NCI-H128 (cell line): ENCODE measurements around the gene RAB12.
"Not testable (repeated sequence)": the region's sequence is repeated elsewhere in the genome, so short reads cannot be mapped to it uniquely, and the experiment has no call there.

ENCODE experiments used
- DNase-seq: peaks from one replicate; lab custom pipeline; 2025; ENCODE audit not compliant: unreplicated experiment; lab: John Stamatoyannopoulos, UW

The RAB12 gene

DNA sequence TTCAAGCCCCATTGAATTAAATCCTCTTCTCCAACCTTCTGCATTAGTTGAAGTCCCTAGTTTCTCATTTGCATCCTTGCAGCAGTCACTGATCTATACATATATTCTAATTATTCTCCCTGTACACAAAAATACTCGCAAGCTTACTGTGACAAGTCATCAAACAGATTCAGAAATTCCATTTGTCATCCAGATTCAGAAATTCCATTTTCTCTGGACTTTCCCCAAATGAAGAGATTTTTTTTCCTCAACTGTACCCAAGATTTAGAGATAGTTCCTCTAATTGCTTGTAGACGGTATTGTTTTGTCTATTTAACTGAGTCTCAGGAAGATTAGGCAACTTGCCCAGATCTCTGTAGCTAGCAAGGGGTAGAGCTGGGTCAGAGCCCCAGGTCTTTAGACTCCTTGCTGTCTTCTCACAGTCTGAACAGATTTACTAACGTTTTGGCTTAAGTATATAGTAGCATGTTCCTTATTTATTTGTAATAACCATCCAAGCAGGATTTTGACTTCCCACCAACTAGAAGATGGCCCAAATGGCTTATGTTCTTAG lies 34.2 kb downstream of the RAB12 start:
- DNase-seq, result no peak

DNA sequence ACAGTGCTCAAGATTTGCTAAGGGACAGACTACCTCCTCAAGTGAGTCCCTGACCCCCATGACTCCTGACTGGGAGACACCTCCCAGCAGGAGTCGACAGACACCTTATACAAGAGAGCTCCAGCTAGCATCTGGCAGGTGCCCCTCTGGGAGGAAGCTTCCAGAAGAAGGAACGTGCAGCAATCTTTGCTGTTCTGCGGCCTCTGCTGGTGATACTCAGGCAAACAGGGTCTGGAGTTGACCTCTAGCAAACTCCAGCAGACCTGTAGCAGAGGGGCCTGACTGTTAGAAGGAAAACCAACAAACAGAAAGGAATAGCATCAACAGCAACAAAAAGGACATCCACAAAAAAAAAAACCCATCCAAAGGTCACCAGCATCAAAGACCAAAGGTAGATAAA lies 38.1 kb downstream of the RAB12 start:
- not testable (repeated sequence) for DNase-seq

DNA sequence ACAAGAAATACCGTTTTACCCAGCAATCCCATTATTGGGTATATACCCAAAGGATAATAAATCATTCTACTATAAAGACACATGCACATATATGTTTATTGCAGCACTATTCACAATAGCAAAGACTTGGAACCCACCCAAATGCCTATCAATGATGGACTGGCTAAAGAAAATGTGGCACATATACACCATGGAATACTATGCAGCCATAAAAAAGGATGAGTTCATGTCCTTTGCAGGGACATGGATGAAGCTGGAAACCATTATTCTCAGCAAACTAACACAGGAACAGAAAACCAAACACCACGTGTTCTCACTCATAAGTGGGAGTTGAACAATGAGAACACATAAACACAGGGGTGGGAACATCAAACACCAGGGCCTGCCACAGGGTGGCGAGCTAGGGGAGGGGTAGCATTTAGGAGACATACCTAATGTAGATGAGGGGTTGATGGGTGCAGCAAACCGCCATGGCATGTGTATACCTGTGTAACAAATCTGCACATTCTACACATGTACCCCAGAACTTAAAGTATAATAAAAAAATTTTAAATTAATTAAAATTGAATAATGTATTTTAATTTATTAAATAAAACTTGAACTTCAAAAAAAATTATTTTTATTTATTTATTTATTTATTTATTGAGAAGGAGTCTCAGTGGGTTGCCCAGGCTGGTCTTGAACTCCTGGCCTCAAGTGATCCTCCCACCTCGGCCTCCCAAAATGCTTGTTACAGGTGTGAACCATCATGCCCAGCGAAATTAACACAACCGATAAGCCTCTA lies 42.4 kb downstream of the RAB12 start:
- not testable (repeated sequence) for DNase-seq

DNA sequence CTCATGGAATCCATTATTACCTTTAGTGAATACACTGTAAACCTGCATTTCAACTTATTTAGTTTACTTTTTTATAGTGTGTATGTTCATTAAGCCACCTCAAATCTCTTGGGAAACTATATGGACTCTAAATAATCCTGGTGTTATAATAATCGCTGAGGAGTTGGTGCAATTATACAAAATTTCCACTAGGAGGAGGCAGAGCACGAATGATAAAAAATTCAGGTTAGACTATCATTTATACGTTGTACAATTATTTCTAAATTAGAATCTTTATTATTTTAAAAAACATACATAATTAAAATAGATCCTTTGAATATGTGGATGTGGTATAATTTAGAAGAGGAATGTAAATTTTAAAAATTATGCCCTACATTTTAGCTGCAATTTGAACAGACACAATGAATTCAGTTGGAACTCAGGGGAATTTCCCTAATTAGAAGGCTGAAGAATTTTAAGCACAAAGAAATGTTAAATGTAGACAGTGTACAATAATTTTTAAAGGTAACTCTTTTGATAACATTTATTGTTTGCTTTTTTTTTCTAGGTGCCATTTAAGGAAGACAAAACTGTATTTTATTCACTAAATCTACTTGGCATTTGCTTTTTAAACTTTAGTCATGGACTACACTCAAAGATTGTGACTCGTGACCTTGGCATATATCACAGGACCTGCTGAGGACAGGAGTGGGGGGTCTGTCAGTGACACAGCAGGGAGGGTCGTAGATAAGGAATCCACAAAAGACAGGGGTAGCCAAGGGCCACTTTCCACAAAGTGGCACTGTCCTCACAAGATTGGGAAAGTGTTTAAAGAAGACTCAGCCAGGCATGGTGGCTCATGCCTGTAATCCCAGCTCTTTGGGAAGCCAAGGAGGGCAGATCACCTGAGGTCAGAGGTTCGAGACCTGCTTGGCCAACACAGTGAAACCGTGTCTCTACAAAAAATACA lies 45.5 kb downstream of the RAB12 start:
- DNase-seq, result peak; percentile 37

DNA sequence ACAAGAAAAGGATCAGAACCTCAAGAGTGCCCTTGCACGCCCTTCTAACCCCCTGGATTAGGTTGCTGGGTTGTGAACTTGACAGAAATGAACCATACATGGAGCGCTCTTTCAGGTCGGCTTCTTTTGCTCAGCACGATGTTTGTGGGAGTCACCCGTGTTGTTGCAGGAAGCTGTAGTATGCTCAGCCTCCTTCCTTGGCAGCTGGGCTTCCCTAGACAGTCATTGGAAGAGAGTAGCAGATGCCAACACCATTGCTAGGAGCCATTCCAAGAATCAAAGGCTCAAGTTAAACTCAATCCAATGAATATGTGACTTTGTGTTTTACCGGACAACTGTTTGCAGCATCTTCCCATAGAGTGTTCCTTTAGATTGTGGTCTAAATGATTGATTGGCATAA lies 47.0 kb downstream of the RAB12 start:
- no peak for DNase-seq

DNA sequence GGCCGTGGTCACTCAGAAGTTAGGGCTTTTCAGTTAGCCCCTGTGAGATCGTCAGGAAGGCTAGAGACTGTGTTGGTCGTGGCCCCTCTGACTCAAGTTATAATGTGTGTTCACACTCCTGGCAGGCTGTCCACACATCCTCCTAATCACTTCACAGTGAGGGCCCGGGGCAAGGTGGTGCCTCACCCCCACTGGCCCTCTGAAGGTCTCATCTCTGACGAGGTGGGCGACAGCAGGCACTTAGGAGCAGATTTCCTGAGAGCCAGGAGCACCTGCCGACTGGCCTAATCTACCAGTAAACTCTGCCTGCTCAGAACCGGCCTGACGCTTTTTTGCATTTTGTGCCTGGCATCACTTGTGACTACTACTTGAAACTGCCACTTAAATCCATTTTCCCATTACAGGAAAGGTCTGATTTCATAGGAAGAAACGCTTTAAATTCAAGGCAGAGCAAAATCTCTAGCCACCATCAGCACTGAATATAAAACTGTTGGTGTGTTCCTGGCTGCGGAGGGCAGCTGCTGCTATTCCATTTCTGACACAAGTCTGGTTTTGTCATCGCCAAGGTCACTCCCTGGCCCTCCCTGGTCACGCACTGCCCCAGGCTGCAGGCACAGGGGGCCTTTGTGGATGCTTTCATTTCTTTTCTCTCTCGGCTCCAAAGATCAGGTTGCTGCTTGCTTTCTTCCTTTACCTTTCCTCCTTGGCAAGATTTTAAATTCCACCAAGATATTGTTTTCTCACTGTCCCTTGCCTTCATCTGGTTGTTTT lies 48.0 kb downstream of the RAB12 start:
- peak; percentile 45 for DNase-seq

DNA sequence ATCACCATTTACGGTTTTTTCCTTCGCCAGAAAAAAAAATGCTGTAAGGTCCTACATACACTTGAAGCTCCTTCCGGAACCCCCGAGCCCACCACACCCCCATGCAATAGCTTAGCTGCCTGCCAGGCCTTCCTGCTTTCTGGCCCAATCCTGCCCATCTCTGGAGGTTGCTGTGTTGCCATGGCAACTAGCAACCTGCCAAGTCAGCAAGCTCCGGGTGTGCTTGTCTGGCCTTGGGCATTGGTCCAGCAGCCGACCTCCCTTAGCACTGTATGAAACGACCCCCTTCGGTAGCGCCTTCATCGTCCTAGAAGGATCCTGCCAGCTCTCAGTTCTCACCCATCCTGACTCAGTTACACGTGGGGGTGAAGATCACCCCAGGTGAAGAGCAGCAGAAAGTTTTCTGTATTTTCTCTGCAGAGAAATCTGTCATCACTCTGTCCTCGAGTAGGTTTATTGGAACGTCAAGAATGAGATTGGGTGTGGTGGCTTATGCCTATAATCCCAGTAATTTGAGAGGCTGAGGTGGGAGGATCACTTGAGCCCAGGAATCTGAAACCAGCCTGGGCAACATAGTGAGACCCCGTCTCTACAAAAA lies 48.7 kb downstream of the RAB12 start:
- DNase-seq, result no peak

DNA sequence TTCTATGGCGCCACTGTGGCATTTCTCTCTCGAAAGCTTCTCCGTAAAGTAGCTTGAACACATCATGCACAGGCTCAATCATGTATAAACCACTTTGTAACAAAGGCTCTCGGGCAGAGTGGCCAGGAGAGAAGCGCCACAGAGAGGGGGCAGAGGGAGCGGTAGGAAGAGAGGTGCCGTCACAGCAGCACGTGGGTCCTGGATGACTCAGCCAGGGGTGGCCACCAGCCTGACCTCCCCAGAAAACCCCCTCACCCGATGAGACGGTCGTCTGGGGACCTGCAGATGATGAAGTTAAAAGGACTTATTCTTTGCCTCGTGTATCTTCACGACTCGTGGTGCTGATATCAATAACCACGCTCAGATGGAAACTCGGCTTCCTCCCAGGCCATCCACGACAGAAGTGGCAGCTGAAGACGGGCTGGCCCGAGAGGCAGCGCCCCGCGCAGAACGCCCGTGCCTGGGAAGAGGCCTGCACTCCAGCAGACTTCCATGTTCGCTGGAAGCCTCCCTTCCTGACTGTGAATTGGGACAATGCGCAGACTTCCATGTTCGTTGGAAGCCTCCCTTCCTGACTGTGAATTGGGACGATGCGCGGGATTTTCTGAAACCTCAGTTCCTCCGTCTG lies 49.7 kb downstream of the RAB12 start:
- DNase-seq, result no peak

DNA sequence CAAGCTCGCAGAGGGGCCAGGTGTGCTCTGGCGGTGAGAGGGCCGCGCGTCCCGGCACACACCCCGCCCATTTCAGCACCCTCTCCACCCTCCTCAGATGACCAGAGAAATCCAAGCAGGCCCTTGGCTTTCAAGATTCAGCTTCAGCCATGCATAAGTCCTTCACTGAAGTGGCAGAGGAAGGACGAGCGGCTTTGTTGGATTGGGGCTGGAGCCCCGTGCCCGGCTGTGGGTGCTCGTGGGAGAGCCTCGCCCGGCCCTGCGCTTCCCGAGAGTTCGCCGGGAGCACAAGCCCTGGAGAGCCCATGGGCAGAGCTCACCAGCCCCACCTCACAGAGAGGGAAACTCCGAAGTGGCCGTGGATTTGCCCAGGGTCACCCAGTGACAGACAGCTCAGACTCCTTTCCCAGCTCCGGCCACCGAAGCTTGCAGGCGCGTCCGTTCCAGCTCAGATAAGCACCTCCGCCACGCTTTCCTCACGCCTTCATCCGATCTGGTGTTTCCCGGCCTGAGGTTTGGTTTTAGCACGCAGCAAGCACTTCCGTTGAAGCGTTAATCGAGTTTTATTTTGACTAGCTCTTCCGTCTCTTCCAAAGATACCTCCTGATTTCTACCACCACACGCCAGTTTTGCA lies 50.5 kb downstream of the RAB12 start:
- peak; percentile 44 for DNase-seq

DNA sequence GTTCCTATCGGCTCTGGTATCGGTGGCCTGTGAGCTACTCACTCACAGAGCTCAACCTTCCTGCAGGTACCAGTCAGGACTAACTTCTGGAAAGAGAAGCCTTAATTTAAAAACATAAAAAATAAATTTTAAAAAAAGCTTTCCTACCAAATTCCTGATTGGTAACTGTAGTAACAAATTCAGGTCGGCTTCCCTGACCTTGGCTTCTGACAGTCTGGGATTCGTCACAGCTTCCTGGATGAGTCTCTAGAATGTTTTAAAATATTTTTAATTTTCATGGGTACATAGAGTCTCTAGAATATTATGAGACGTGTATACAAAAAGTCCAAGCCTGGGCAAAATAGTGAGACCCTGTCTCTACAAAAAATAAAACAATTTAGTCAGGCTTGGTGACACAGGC lies 51.1 kb downstream of the RAB12 start:
- no peak for DNase-seq

DNA sequence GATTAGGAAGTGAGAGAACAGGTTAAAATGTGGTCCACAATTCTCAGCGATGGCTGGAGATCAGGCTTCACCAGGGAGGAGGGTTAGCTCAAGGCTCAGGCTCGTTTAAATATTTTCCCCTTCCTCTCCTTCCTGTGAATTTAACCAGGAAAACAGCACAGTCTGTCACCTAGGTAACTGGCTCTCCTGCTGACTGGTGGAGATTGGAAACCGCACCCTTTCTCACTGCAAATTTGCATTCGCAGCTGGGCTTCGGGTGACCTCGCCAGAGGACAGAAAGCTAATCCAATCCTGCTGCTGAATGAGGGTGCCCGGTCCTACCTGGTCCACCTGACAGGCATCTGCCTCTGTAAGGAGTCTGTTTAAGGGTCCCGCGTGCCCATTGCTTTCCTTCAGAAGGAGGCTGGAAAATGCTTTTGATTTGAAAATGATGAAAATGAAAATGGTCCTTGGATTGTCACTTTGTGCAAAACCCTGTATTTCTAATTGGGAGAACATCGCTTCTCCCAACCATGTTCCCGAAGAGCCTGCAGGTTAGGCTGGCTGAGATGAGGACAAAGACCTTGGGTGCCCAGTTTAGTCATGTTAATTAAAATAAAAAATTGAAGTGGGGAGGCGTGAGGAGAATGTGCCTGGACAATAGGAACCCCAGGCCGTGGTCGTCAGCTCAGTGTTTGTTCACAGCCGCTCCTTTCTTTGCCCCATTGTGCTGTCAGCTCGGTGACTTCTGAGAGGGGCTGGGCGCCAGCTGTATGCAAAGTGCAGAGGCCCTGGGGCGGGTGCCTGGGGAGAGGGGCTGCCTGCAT lies 52.7 kb downstream of the RAB12 start:
- DNase-seq, result peak; percentile 86

DNA sequence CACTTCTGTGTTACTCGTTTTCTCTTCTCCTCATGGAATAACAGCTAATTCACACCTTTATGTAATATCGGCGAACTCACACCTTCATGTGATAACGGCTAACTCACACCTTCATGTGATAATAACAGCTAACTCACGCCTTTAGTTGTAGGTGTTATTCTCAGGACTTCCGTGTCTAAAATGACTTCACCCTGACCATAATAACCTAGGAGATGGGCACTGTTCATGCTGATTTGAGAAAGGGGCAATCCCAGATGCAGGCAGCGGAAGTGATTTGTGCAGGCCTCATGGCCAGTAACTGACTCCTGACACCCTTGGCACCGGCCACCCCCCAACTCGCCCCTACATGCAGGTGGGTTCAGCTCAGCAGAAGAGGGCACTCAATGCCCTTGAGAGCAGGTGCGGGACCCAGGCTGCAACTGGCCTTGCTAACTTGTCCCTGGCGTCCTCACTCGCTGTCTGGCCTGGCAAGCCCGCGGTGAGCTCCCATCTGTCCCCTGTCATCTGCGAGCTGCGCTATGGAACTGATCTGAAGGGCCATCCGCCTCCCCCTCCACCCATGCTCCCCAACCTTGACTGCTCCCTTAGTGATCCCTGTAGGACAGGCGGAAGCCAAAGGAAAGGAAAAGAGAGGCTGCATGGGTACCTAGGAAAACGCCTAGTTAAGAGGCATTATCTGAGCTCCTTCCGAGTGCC lies 53.5 kb downstream of the RAB12 start:
- DNase-seq, result no peak

DNA sequence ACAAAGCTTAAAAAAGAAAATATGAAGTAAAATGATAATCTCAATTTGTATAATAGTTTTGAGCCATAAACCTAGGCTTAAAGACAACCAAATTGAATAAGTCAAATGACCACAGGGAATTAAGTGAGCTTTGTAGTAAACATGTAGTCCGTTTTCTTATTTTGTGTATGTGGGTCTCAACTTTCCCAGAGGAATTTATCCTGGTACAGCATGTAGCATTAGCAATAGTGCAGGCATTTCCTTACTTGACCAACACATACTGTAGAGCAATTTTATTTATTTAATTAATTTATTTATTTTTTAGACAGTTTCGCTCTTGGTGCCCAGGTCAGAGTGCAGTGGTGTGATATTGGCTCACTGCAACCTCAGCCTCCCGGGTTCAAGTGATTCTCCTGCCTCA lies 58.6 kb downstream of the RAB12 start:
- DNase-seq, result no peak

DNA sequence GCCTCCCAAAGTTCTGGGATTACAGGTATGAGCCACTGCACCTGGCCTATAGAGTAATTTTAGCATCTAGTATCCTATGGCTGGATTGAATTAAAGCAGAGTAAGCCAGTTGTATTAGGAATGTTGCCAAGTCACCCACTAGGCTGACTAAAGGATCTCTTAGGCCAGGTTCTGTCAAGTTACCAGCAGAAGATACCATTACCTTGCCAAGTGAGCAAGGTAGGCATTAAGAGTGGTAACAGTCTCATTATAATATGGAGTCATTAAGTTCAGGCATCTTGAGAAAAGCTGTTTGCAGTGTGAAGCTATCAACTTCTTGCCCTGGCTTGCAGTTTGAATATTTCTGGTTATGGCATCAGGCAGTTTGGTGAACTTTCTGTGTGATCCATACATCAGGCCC lies 59.1 kb downstream of the RAB12 start:
- DNase-seq, result no peak

DNA sequence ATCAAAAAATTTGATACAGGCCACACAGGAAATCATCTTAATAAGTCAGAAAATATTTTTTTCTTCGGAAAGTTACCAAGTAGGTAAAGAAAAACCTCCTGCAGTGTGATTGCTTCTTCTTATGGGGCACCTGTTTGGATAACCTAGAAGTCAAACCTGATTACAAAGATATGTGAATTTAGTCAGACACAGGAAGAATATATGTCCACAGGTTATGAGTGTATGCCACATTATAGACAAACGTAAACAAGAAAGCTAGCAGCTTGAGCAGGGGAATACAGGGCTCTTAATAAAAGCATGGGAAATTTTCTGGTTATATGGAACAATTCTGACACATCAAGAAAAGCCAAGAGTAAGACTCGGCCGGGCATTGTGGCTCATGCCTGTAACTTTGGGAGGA lies 60.3 kb downstream of the RAB12 start:
- no peak for DNase-seq

DNA sequence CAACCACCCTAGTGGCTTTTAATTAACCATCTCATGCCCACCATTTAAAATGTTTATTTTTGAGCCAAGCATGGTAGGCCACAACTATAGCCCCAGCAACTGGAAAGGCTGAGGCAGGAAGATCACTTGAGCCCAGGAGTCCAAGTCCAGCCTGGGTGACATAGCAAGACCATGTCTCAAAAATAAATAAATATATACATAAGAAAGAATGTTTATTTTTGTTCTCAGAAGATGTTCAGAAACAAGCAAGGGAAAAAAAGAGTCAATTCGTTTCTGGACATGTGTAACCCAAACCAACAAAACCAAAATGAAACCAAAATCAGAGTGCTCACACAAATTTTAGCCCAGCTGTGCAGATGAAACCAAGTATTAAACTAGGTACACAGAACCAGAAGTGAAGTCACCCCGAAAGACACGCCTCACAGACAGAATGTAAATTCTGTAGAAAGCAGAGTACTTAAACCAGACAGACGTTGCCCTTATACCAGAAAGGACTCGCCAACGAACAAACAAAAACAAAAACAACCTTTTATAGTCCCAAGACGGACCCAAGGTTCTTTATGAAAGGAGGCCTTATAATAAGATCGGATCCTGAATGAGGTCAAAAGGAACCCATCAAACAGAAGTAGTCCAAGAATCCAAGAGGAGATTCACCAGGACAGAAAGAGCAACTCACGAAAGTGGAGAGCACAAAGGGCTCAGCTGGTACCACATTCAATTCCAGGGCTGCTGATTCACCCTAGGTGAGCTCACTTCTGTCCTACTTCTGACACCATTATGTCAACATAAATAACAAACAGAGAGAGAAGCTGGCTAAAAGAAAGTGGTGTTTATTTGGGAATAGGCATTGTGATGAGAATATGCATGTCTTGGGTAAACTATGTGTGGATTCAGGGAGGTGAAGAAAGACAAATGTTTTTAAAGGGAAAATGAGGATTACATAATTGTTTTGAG lies 64.3 kb downstream of the RAB12 start:
- DNase-seq, result no peak

DNA sequence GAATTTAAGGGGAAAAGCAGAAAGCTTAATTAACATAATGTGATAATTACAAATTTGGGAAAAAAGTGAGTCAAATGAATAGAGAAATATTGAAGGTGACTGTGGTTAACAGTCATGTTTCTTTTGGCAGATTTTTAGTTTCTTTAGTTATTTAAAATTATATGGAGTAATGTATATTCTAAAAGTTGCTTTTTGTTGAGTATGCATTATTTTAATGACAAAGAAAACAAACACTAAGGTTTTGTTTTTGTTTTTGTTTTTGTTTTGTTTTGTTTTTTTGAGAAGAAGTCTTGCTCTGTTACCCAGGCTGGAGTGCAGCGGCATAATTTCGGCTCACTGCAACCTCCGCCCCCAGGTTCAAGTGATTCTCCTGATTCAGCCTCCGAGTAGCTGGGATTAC lies 65.8 kb downstream of the RAB12 start:
- no peak for DNase-seq
